Mammary epithelial cell (primary cell): ENCODE results near the gene BHLHA9.

Source experiments
- EZH2 ChIP-seq: IDR thresholded peaks from 2 replicates; pipeline ENCODE4 v1.6.1; 2012; ENCODE audit warnings: low read length, inconsistent platforms, borderline replicate concordance
- TF ChIP-seq, protein P1 (sequence below), 2 donors: IDR thresholded peaks in 1 of 2; conservative IDR thresholded peaks in 1 of 2; 2 replicates each; pipeline ENCODE4 v1.5.1; 2011 to 2012; ENCODE audit warnings: inconsistent platforms in 2 of 2, low read length in 2 of 2, mild to moderate bottlenecking in 2 of 2, control low read depth in 1 of 2, low read depth in 1 of 2; ENCODE audit not compliant: insufficient read depth in 1 of 2; ENCODE audit errors: extremely low read depth in 1 of 2

DNA sequence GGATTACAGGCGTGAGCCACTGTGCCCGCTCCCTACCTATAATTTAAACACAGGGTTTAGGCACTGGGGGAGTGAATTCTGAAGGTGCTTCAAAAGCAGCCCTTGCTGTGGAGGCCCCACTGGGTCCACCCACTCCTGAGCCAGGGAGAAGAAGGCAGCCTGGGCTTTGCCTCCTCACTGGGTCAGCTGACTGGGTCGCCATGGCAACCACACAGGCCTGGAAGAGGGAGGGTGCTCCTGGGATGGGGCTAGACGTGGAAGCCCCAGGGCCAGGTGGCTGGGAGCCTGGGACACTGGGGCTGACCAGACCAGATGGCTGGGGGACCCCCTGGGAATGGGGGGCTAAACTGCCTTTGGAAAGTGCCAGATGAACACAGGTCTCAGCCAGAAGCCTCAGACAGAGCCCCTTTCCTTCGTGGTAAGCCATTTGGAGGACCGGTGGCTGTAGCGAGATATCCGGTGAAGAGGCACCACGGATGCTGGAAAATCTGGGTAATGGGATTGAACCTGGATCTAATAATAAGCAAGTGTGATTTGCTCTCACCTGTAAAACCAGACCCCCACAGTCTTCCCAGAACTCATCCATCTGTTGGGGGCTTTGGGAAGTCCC lies 42.1 kb downstream of the BHLHA9 start:
- TF ChIP-seq, protein P1, sequence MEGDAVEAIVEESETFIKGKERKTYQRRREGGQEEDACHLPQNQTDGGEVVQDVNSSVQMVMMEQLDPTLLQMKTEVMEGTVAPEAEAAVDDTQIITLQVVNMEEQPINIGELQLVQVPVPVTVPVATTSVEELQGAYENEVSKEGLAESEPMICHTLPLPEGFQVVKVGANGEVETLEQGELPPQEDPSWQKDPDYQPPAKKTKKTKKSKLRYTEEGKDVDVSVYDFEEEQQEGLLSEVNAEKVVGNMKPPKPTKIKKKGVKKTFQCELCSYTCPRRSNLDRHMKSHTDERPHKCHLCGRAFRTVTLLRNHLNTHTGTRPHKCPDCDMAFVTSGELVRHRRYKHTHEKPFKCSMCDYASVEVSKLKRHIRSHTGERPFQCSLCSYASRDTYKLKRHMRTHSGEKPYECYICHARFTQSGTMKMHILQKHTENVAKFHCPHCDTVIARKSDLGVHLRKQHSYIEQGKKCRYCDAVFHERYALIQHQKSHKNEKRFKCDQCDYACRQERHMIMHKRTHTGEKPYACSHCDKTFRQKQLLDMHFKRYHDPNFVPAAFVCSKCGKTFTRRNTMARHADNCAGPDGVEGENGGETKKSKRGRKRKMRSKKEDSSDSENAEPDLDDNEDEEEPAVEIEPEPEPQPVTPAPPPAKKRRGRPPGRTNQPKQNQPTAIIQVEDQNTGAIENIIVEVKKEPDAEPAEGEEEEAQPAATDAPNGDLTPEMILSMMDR (conservative IDR thresholded peaks at IDR 0.05 in 1 of 2, IDR thresholded peaks at IDR 0.05 in 1 of 2; ENCODE audit: extremely low read depth in 1 of 2, insufficient read depth in 1 of 2, low read depth in 1 of 2, low read length in 2 of 2), result no peak
- TF ChIP-seq EZH2, result no peak
